ENCODE measurements around the gene MANSC1.

DNA sequence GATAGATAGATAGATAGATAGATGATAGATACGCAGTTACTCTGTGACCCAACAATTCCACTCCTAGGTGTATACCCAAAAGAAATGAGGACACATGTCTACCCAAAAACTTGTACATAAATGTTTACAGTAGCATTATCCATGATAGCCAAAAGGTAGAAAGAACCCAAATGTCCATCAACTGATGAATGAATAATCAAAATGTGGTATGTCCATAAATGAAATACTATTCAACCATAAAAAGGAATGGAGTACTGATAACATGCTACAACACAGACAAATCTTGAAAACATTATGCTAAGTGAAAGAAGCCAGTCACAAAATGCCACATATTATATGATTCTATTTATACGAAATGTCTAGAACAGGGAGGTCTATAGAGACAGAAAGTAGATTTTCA lies 47.1 kb downstream of the MANSC1 start:
- TF ChIP-seq, protein P1, sequence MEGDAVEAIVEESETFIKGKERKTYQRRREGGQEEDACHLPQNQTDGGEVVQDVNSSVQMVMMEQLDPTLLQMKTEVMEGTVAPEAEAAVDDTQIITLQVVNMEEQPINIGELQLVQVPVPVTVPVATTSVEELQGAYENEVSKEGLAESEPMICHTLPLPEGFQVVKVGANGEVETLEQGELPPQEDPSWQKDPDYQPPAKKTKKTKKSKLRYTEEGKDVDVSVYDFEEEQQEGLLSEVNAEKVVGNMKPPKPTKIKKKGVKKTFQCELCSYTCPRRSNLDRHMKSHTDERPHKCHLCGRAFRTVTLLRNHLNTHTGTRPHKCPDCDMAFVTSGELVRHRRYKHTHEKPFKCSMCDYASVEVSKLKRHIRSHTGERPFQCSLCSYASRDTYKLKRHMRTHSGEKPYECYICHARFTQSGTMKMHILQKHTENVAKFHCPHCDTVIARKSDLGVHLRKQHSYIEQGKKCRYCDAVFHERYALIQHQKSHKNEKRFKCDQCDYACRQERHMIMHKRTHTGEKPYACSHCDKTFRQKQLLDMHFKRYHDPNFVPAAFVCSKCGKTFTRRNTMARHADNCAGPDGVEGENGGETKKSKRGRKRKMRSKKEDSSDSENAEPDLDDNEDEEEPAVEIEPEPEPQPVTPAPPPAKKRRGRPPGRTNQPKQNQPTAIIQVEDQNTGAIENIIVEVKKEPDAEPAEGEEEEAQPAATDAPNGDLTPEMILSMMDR (IDR thresholded peaks at IDR 0.05), result no peak
- no peak for TF ChIP-seq EZH2 (IDR thresholded peaks at IDR 0.05)
